Activated T-helper 1 cell treated with anti-CD3 and anti-CD28 coated beads, Interleukin-2, amount 50 U/mL, for 16 hours (primary cell): ENCODE data around the gene C4orf50.
"Not testable (repeated sequence)": the region's sequence is repeated elsewhere in the genome, so short reads cannot be mapped to it uniquely, and the experiment has no call there.

Experiments
- DNase-seq, 2 donors: peaks; one replicate each; pipeline ENCODE4 v3.0.0-alpha.2; 2020; ENCODE audit warnings: low read depth in 1 of 2, low spot score in 1 of 2

C4orf50 gene

DNA sequence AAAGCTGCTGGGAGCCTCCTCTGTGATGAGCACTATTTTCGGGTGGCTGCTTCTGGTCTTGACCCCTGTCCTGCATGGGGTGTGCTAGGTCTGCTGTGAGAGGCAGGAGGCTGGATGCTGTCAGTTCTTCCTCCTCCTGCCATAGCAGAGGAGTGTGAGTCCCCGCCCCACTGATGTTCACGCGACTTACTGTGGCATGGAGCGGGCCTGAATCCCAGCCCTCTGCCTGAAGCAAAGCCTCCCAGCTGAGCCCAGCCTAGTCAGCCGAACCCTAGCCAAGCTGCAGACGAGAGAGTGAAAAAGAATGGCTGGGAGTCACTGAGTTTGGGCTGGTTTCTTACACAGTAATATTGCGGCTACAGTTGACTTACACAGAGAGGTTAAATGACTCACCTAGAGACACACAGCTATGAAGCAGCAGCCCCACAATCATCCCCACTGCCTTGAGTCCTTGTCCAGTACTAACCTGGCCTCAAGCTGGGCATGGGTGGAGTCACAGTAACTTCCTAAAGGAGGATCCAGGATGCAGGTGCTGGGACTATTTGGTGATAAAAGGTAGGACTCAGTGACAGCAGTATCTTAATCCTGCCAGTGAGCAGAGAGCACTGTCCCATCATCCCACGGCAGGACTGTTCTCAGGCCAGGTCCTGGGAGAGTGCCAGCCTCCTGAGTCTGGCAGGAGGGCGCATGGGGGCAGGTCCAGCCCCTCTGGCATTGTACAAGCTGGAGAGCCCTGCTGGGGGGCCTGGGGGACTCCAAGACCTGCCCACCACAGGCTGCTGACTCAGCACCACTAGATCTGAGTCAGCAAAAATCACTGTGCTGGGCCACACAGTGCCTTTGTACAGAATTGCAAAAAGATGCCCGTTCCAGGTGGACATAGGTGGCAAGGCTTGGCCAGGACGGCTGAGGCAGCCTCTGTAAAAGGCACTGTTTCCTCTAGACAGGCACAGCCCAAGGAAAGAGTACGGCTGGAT lies 65.0 kb downstream of the C4orf50 start:
- no peak for DNase-seq

- DNase-seq, result no peak
Measured at GRCh38 chr4:5952286-5952974, 65.8 kb downstream of the C4orf50 start.

GRCh38 chr4:5946653-5947052 lies 71.6 kb downstream of the C4orf50 start:
- DNase-seq, result not testable (repeated sequence)

GRCh38 chr4:5945936-5946335 lies 72.3 kb downstream of the C4orf50 start:
- DNase-seq, result no peak

DNA sequence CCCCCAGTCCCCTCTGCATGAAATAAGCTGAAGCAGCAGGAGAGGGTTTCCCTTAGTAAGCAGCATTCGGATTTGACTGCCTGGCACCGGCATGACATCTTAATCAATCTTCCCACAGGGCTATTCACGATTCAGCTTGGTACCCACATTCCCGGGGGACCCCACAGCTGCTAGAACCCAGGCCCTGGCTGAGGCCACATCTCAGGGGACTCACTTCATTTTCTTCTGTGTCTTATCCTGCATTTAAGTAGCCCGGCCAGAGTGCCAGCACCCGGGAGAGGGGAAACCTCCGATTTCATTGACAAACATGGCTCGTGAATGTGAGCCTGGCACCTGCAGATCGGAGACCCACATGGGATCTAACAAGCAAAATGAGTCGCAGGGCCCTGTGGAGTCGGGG lies 73.1 kb downstream of the C4orf50 start:
- DNase-seq, result no peak

- no peak for DNase-seq
Measured at GRCh38 chr4:5943561-5943960, 74.7 kb downstream of the C4orf50 start.

DNA sequence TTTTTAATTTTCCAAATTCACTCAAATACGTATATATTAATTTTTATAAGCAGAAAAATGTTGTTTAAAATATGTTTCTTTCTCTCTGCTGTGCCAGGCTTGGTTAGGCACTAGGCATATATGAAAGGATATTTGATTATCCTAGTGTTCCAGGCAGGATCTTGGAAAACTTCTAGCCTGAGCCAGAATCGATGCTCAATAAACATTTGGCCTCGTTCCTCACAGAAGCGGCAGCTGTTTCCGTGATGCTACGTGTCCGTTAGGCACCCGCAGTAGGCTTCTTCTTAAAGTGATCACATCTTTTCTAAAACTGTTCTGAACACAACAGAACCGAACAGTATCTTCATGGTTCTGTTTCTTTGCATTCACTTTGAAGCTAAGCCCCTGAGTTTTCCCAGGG lies 75.3 kb downstream of the C4orf50 start:
- DNase-seq, result no peak

- no peak for DNase-seq
Measured at GRCh38 chr4:5941601-5942000, 76.6 kb downstream of the C4orf50 start.

GRCh38 chr4:5940470-5941203 lies 77.6 kb downstream of the C4orf50 start:
- DNase-seq, result no peak

GRCh38 chr4:5933996-5934831 lies 84.0 kb downstream of the C4orf50 start:
- DNase-seq, result no peak

GRCh38 chr4:5933116-5933515 lies 85.1 kb downstream of the C4orf50 start:
- no peak for DNase-seq

- no peak for DNase-seq
Measured at GRCh38 chr4:5932035-5932568, 86.1 kb downstream of the C4orf50 start.

- DNase-seq, result no peak
Measured at GRCh38 chr4:5931526-5931925, 86.7 kb downstream of the C4orf50 start.

DNA sequence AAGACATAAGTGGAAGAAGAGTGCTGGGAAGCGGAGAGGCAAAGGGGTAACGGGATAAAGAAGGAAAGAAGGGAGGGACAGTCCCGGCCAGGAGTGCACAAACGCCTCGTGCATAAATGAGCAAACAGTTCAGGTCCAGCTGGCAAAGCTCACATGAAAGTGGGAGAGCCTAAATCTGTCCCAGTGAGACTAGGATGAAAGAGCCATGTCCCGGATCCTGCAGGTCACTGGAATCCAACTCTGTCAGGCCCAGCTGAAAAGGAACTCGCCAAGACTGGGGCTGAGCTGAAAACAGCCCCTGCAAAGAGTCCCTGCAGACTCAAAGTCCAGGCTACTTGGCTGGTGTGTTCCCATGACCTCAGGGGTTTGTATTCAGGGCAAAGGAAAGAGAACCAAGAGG lies 87.4 kb downstream of the C4orf50 start:
- DNase-seq, result no peak

GRCh38 chr4:5930456-5930855 lies 87.8 kb downstream of the C4orf50 start:
- DNase-seq, result no peak

DNA sequence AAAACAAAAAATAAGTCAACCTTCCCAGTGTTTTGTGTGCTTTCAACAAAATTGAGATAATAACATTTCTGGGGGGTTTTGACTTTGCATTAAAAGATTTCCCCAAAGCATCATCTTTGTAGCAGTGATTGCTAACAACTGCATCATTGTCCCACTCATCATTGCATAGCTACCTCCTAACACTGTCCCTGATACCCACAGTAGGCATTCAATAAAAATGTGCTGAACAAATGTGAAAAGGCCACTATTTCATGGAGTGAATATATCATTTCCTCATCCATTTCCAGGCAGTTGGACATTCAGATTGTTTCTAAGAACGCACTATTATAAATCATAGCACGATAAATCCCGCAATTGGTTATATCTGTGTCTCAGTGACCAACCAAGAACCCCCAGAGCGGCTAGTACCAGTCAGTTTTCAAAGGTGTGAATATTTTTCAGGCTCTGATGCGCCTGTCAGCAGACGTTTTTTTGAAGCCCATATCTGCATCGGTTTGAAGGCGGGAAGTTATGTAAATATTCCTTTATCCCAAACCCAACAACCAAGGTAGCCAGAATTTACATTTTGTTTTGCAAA lies 89.3 kb downstream of the C4orf50 start:
- no peak for DNase-seq

DNA sequence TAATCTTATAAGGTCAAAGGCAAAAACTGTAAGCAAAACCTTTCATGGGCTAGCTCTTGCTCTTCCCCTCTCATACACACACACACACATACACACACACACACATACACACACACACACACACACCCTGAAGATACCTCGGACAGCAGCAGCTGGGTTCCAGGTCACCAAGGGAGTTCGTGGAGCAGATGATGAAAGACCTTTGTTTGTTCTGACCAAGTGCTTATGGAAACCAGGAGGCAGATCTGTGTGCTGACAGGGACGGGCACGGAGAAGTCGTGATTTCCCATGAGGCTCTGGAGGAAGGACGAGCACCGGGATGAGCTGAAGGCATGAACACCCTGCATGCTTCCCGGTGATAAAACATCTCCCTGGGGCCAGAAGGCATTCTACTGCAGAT lies 90.0 kb downstream of the C4orf50 start:
- DNase-seq, result no peak

DNA sequence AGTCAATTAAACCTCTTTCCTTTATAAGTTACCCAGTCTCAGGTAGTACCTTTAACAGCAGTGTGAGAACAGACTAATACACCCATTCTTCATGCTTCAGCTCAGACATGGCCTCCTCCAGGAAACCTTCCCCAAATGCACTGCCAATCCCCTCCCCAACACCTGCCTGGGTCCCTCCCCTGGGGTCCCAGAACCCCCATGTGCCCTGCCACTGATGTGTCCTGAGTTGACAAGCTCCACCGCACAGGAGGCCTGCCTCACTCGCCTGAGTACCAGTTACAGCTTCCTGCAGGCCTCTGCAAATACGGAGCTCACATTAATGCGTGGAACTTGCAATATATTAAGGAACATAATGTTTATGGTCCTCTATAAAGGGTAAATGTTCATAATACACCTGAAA lies 90.5 kb downstream of the C4orf50 start:
- no peak for DNase-seq

DNA sequence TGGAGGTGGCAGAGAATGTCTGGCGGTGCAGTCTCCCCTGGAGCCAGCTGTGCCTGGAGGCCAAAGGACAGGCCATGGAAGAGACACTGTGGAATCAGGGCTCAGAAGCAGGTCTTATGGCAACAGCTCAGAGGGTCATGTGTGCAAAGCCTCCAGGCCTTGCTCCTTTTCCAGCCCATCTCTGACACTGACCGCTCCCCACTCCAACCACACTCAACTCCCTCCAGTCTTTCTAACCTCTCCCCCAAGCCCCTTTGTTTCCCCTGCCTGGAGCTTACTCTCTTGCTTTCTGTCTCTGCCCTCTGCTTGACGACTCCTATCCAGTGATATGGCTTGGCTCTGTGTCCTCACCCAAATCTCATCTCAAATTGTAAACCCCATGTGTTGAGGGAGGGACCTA lies 91.1 kb downstream of the C4orf50 start:
- no peak for DNase-seq

DNA sequence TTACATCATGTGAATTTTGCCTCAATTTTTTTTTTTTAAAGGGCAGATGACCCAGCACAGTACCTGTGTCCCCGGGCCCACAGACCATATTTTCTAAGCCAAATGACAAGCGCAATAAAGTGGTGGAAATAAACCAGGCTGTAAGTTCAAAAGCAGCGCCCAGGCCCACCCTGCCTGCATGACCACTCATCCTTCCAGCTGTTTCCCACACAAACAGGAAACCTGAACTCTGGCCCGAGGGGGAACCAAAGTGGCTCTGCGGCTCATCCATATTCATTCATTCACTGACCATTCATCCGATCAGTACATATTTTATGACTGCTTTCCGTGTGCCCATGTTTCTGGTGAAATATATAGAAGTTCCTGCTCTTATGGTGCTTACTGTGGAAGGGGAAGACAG lies 91.6 kb downstream of the C4orf50 start:
- no peak for DNase-seq
